Osteocyte (in vitro differentiated cells): ENCODE data around the gene OPTN. TPM values are rescaled to one million over a fixed set of nuclear protein-coding genes. Genes with fewer than 3 reads are reported as not detected.

Source experiments
- DNase-seq: peaks from one replicate; pipeline ENCODE4 v3.0.0; 2021; ENCODE audit warnings: mixed read lengths; ENCODE audit not compliant: unreplicated experiment; ENCODE audit errors: extremely low spot score
- H3K27ac Mint-ChIP-seq: one replicate; pipeline ENCODE4 v1.8.0; 2021; ENCODE audit warnings: mild to moderate bottlenecking, mixed read lengths; ENCODE audit not compliant: unreplicated experiment
- H3K27me3 Mint-ChIP-seq: one replicate; pipeline ENCODE4 v1.8.0; 2021; ENCODE audit warnings: mixed read lengths; ENCODE audit not compliant: unreplicated experiment
- H3K36me3 Mint-ChIP-seq: one replicate; pipeline ENCODE4 v1.8.0; 2021; ENCODE audit warnings: mixed read lengths; ENCODE audit not compliant: unreplicated experiment
- H3K4me1 Mint-ChIP-seq: one replicate; pipeline ENCODE4 v1.8.0; 2021; ENCODE audit warnings: mixed read lengths; ENCODE audit not compliant: unreplicated experiment
- H3K4me3 Mint-ChIP-seq: one replicate; pipeline ENCODE4 v1.8.0; 2021; ENCODE audit warnings: mild to moderate bottlenecking, moderate library complexity, mixed read lengths; ENCODE audit not compliant: unreplicated experiment
- H3K9me3 Mint-ChIP-seq: one replicate; pipeline ENCODE4 v1.8.0; 2021; ENCODE audit warnings: mixed read lengths; ENCODE audit not compliant: unreplicated experiment
- total RNA-seq: library from RNA; stranded (reverse); gene quantifications from 2 replicates; pipeline ENCODE4 v1.2.1, GENCODE V29; 2021
- TF ChIP-seq, protein P1 (sequence below): fragments of 200-600 bp; sonication (generic); IDR thresholded peaks from 2 replicates; pipeline ENCODE4 v1.5.0; 2021; ENCODE audit warnings: antibody characterized with exemption, mild to moderate bottlenecking, moderate library complexity

OPTN gene
- total RNA-seq, 1 donor from 2014 or later: 107 TPM

DNA sequence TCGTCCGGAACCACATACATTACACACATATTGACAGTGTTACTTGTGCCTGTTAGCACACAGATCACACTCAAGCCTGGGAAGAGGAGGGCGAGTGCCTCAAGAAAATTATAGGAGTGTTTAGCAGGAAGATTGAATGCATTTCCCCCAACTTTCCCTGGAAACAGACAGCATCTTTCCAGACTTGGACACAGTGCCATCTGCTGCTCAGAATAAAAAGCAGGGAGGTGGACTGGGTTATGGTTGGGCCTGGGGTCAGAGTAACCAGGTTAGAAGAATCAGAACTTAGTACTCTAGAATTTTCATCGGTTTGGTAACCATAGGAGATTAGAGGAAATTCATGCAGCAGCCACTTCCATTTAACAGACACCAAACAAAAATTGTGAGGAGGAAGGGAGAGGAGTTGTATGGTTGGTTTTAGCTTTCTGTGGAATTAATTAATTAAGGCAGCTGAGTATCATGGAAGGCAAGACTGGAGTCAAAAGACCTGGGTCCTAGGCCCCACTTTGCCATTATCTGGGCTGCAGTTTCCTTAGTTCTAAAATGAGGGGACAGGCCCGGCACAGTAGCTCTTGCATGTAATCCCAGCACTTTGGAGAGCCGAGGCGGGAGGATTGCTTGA is 43.4 kb upstream of the OPTN start:
- Mint-ChIP-seq H3K4me3 (no peak overlapping the region), H3K36me3 (no peaks in the 10 kb centered on the region), H3K27ac (no peak overlapping the region), H3K27me3 (peaks cover 29% of the 10 kb centered on the region), H3K9me3 (no peaks in the 10 kb centered on the region), H3K4me1 (peaks cover 4% of the 10 kb centered on the region)
- no peak for DNase-seq
- TF ChIP-seq, protein P1, sequence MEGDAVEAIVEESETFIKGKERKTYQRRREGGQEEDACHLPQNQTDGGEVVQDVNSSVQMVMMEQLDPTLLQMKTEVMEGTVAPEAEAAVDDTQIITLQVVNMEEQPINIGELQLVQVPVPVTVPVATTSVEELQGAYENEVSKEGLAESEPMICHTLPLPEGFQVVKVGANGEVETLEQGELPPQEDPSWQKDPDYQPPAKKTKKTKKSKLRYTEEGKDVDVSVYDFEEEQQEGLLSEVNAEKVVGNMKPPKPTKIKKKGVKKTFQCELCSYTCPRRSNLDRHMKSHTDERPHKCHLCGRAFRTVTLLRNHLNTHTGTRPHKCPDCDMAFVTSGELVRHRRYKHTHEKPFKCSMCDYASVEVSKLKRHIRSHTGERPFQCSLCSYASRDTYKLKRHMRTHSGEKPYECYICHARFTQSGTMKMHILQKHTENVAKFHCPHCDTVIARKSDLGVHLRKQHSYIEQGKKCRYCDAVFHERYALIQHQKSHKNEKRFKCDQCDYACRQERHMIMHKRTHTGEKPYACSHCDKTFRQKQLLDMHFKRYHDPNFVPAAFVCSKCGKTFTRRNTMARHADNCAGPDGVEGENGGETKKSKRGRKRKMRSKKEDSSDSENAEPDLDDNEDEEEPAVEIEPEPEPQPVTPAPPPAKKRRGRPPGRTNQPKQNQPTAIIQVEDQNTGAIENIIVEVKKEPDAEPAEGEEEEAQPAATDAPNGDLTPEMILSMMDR: peak; percentile 76

DNA sequence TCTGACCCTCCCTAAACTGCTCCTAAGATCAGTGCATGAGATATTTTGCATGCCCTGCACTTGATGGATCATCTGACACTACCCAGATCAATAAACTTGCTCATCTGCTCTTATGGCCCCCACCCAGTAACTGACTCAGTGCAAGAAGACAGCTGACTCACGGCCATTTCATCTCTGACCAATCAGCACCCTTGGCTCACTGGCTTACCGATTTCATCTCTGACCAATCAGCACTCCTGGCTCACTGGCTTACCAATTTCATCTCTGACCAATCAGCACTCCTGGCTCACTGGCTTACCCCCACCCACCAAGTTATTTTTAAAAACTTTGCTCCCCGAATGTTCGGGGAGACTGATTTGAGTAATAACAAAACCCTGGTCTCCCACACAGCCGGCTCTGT is 37.2 kb upstream of the OPTN start:
- TF ChIP-seq, protein P1: no peak
- no peaks in the 10 kb centered on the region for H3K4me1 Mint-ChIP-seq
- no peaks in the 10 kb centered on the region for H3K9me3 Mint-ChIP-seq
- H3K4me3 Mint-ChIP-seq: no peak overlapping the region
- peaks cover 50% of the 10 kb centered on the region for H3K27me3 Mint-ChIP-seq
- no peaks in the 10 kb centered on the region for H3K36me3 Mint-ChIP-seq
- DNase-seq: no peak
- no peak overlapping the region for H3K27ac Mint-ChIP-seq

DNA sequence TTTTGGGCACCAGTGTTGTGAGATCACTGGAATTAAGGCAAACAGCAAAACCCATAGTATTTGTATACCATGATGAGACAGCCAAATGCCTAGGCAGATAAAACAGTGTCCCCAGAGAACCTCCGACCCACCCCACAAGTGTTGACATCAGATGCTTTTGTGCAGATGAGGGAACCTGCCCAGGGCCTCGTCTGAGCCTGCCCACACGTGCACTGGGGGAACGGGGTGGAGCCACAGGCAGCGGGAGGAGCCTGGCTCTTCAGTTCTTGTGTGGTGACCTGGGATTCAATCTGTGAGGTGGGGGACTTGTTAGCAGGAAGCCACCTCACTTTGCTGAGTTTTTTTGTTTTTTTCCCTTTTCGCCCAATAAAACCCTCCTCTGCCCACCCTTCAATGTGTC is 33.4 kb upstream of the OPTN start:
- no peak overlapping the region for H3K27ac Mint-ChIP-seq
- H3K4me1 Mint-ChIP-seq: no peaks in the 10 kb centered on the region
- H3K27me3 Mint-ChIP-seq: peaks cover 52% of the 10 kb centered on the region
- TF ChIP-seq, protein P1: no peak
- H3K9me3 Mint-ChIP-seq: no peaks in the 10 kb centered on the region
- no peaks in the 10 kb centered on the region for H3K36me3 Mint-ChIP-seq
- DNase-seq: no peak
- no peak overlapping the region for H3K4me3 Mint-ChIP-seq

DNA sequence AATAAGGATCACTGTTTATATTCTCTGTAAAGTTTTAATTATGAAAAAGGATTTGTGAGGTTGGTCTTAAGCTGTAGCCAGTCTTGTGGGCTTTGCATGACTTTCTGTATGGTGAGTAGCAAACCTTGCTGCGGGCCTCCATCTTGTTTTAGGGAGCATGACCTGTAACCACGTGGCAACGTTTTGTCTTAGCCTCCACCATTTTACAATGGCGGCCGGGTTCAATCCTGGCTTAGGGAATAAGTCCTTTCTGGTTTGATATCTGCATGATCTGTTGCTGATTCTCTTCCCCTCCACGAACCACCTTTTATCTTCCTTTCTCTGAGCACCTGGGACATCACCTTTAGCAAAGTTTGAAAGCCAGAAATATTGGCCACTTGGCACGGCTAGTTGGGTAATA is 32.5 kb upstream of the OPTN start:
- Mint-ChIP-seq H3K36me3 (no peaks in the 10 kb centered on the region), H3K9me3 (no peaks in the 10 kb centered on the region), H3K27ac (no peak overlapping the region), H3K27me3 (peaks cover 44% of the 10 kb centered on the region), H3K4me3 (no peak overlapping the region), H3K4me1 (no peaks in the 10 kb centered on the region)
- DNase-seq: no peak
- TF ChIP-seq, protein P1: no peak

DNA sequence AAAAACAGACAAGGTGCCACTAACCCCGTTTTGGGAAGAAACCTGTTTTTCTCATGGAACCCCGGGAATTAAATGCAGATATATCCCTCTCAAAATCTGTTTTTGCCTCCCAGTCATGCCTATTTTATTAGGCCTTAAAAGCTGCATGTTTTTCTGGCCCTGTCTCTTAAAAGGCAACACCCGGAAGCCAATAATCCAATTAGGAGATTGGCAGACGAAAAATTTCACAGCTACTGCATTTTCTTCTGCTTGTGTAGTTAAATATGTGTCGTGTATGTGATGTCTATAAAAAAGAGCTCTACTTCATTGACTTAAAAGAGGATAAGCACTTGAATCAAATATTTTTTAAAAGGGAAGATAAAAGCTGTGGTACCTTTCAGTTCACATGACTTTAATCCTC is 31.9 kb upstream of the OPTN start:
- Mint-ChIP-seq H3K9me3 (no peaks in the 10 kb centered on the region), H3K4me1 (no peaks in the 10 kb centered on the region), H3K27ac (no peak overlapping the region), H3K4me3 (no peak overlapping the region), H3K27me3 (peaks cover 39% of the 10 kb centered on the region), H3K36me3 (no peaks in the 10 kb centered on the region)
- DNase-seq: no peak
- TF ChIP-seq, protein P1: no peak
